Activated CD4-positive, alpha-beta T cell treated with anti-CD3 and anti-CD28 coated beads for 36 hours (primary cell): ENCODE data around the gene POM121L12. TPM values are rescaled to one million over a fixed set of nuclear protein-coding genes. Genes with fewer than 3 reads are reported as not detected.

Experiments used
- ATAC-seq: fragments of 200-7000 bp; cut with Tn5 transposase; one replicate; pipeline ENCODE4 v1.10.0; 2021; ENCODE audit warnings: mild to moderate bottlenecking, moderate library complexity
- CTCF ChIA-PET: fragments of 350-600 bp; sonication (Branson Sonifier 250); formaldehyde crosslinking; loops from one replicate; lab custom pipeline; 2021; ENCODE audit warnings: antibody characterized with exemption; lab: Charles Lee
- POLR2A ChIA-PET: fragments of 350-600 bp; sonication (Branson Sonifier 250); formaldehyde crosslinking; loops from one replicate; lab custom pipeline; 2021; ENCODE audit warnings: antibody characterized with exemption, inconsistent platforms; lab: Charles Lee
- DNase-seq: peaks from one replicate; pipeline ENCODE4 v3.0.0-alpha.2; 2020
- H3K27ac Mint-ChIP-seq: one replicate; pipeline ENCODE4 v1.8.0; 2021; ENCODE audit warnings: mixed read lengths
- H3K27me3 Mint-ChIP-seq: one replicate; pipeline ENCODE4 v1.8.0; 2021; ENCODE audit warnings: mixed read lengths
- H3K36me3 Mint-ChIP-seq: one replicate; pipeline ENCODE4 v1.8.0; 2021; ENCODE audit warnings: low read depth, mixed read lengths
- H3K4me1 Mint-ChIP-seq: one replicate; pipeline ENCODE4 v1.8.0; 2021; ENCODE audit warnings: mixed read lengths
- H3K4me3 Mint-ChIP-seq: one replicate; pipeline ENCODE4 v1.8.0; 2021; ENCODE audit warnings: mild to moderate bottlenecking, moderate library complexity, mixed read lengths
- H3K9me3 Mint-ChIP-seq: one replicate; pipeline ENCODE4 v1.8.0; 2021; ENCODE audit warnings: low read depth, mixed read lengths
- intact Hi-C, 2 experiments: fragments of 100-400 bp; cut with DNase I in 1 of 2; cut with micrococcal nuclease in 1 of 2; formaldehyde crosslinking; loops; one replicate each; pipeline versions ENCODE4 v1.14.2 to v1.15.1; 2022 to 2024; cut with DNase I, micrococcal nuclease
- total RNA-seq, 2 experiments: library from RNA; stranded (reverse); gene quantifications; one replicate each; pipeline ENCODE4 v1.2.3, GENCODE V29; 2021

The POM121L12 gene
- total RNA-seq, result not detected

DNA sequence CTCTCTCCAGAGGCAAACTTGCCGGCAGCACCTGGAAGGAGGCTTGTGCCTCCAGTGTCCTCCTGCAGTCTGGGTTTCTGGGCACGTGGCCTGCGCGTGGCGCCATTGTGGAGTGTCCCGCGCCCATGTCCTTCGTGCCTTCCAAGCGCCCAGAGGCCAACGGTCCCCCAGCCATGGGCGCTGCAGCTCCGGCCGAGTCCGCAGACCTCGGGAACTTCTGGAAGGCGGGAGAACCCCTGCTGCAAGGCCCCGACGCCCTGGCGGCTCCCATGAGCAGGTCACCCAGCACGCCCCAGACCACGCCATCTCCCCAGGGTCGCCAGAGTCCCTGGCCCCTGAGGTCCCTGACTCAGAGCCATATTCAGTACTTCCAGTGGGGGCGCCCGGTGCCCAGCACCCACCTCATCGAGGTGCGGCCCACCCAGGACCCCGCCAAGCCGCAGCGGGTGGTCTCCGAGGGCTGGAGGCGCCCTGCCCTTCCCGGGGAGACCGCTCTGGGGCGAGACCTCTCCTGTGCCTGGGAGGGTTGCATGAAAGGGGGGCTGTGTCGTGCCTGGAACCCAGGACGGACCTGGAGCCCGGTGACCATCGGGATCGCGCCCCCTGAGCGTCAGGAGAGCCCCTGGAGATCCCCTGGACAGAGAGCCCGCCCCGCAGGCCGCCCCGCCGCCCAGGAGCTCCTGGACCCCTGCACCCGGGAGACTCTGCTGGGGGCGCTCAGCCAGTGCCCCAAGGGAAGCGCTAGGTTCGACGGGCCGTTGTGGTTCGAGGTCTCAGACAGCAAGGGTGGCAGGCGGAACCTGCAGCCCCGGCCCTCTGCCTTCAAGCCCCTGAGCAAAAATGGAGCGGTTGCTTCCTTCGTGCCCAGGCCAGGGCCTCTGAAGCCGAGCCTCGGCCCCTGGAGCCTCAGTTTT, at the start of gene POM121L12:
Gene POM121L12 (plus strand): TSS at position 135 of the 914 bp plus-strand sequence. CDS start 39 bp downstream, at position 174.
- H3K4me1 Mint-ChIP-seq, result no peaks in the 10 kb centered on the region
- ChIA-PET POLR2A (no interaction called here), CTCF (interaction anchor here (0.7 kb wide), 1 partner anchor 39 kb away, joined by 5 read pairs; no protein-coding TSS in a partner anchor)
- intact Hi-C loops, result no loop called here
- ATAC-seq (no peak), DNase-seq (no peak)
- H3K9me3 Mint-ChIP-seq, result peaks cover 20% of the 10 kb centered on the region
- no peak within 1 kb of the TSS for H3K4me3 Mint-ChIP-seq
- H3K27ac Mint-ChIP-seq, result no peak within 1 kb of the TSS
- H3K27me3 Mint-ChIP-seq, result no peaks in the 10 kb centered on the region
- H3K36me3 Mint-ChIP-seq, result no peaks in the 10 kb centered on the region

DNA sequence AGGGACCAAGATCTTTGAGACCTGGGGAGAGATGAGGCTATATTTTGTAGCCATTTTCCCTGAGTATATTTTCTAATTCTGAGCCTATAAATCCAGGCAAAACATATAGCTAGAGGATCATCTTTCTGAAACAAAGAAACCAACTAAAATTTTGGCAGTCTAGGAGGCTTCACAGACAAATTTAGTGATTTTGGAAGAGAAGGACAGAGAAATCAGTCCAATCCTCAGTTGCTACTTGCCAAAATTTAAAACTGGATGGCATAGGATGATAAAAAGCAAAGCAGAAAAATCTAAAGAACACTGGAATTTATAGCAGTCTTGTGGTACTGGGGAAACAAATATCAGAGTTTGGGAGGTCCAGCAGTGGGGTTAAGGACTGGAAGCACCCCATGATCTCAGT, 43.4 kb upstream of the POM121L12 start:
- DNase-seq (no peak), ATAC-seq (no peak)
- Mint-ChIP-seq H3K4me1 (no peaks in the 10 kb centered on the region), H3K4me3 (no peak overlapping the region), H3K9me3 (peaks cover 26% of the 10 kb centered on the region), H3K27ac (no peak overlapping the region), H3K27me3 (no peaks in the 10 kb centered on the region), H3K36me3 (peaks cover 1% of the 10 kb centered on the region)
- CTCF ChIA-PET, result interaction anchor here (0.6 kb wide), 1 partner anchor 711 kb away, joined by 3 read pairs; no protein-coding TSS in a partner anchor
- intact Hi-C loops, result no loop called here
- POLR2A ChIA-PET, result no interaction called here

DNA sequence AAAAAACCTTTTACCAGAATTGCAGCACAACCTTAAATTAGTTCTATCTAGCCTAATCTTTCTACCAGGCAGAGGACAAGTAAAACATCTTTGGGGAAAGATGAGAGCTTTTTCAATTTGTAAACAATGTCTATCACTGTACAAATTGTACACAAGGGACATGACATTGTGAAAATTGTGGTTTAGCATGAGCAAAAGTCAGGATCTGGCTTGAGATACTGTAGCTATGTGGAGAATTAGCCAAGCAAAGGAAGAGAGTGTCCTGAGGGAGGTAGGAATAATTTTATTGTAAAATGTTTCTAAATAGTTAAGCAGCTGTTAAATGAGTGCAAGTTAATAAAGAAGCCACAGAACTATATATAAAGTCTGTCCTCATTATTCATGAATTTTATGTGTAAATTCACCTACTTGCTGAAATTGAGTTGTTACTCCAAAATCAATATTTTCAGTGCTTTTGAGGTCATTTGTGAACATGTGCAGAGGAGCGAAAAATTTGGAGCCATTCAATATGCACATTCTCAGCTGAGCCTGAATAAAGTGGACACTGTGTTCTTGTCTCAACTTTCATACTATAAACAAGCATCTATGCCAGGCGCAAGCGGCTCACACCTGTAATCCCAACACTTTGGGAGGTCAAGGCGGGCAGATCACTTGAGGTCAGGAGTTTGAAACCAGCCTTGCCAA, 42.8 kb upstream of the POM121L12 start:
- POLR2A ChIA-PET, result no interaction called here
- CTCF ChIA-PET, result no interaction called here
- Mint-ChIP-seq H3K36me3 (peaks cover 1% of the 10 kb centered on the region), H3K27me3 (no peaks in the 10 kb centered on the region), H3K27ac (no peak overlapping the region), H3K4me3 (no peak overlapping the region), H3K4me1 (no peaks in the 10 kb centered on the region), H3K9me3 (peaks cover 29% of the 10 kb centered on the region)
- intact Hi-C loops, result no loop called here
- DNase-seq (no peak), ATAC-seq (no peak)

DNA sequence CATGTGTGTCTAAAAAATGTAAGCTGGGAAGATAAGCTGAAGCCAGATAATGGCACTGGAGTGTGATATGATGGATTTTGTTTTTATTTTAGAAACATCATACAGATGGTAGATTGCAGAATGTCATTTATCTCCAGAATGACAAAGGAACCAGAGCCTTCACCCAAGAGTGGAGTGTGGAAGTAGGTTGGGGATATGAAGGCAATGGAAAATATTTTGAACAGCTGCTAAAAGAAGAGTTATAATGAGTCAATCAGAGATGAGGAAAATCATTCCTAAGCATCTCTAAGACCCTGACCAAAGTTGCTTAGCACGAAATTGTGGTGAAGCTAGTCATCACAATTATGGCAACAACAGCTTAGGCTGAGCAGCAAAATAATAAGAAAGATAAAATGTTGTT, 39.8 kb upstream of the POM121L12 start:
- H3K4me3 Mint-ChIP-seq, result no peak overlapping the region
- H3K27me3 Mint-ChIP-seq, result no peaks in the 10 kb centered on the region
- intact Hi-C loops, result loop anchor here in 1 of 2 experiments (1.0 kb wide), 1 partner anchor 22 kb away; no protein-coding TSS in a partner anchor
- no peaks in the 10 kb centered on the region for H3K4me1 Mint-ChIP-seq
- H3K36me3 Mint-ChIP-seq, result peaks cover 1% of the 10 kb centered on the region
- POLR2A ChIA-PET, result no interaction called here
- H3K27ac Mint-ChIP-seq, result no peak overlapping the region
- no peak for ATAC-seq
- CTCF ChIA-PET, result no interaction called here
- H3K9me3 Mint-ChIP-seq, result peaks cover 25% of the 10 kb centered on the region
- no peak for DNase-seq

DNA sequence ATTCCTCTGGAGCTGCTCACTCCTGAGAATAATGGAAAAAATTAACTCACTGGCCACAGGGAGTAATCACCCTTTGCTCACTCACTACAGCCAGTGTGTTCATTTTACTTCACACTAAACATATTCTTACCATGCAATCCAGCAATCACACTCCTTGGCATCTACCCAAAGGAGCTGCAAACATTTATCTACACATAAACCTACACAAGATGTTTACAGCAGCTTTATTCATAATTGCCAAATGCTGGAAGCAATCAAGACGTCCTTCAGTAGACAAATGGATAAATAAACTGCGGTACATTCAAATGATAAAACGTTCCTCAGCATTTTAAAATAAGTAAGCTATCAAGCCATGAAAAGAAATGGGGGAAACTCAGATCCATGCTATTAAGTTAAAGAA, 34.2 kb upstream of the POM121L12 start:
- ATAC-seq (no peak), DNase-seq (no peak)
- Mint-ChIP-seq H3K36me3 (no peaks in the 10 kb centered on the region), H3K27me3 (no peaks in the 10 kb centered on the region), H3K4me3 (no peak overlapping the region), H3K9me3 (peaks cover 14% of the 10 kb centered on the region), H3K4me1 (no peaks in the 10 kb centered on the region), H3K27ac (no peak overlapping the region)
- CTCF ChIA-PET, result no interaction called here
- intact Hi-C loops, result no loop called here
- POLR2A ChIA-PET, result no interaction called here

DNA sequence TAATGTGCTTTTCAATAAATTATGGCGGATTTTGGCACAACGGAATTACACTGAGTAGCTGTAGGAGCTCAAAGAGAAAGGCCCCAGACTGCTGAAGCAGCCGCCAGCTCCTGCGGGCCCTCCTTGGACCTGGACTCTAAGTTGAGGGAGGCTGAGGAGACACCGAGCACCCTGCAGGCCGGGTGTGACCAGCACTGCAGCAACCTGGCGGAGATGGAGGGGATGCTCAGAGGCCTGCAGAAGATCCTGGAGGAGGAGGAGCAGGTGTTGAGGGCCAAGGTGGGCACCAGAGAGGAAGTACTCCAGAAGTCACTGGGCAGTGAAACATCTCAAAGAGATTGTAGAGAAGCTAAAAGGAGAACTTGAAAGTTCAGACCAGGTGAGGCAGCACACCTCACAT, 33.0 kb upstream of the POM121L12 start:
- no peaks in the 10 kb centered on the region for H3K27me3 Mint-ChIP-seq

DNA sequence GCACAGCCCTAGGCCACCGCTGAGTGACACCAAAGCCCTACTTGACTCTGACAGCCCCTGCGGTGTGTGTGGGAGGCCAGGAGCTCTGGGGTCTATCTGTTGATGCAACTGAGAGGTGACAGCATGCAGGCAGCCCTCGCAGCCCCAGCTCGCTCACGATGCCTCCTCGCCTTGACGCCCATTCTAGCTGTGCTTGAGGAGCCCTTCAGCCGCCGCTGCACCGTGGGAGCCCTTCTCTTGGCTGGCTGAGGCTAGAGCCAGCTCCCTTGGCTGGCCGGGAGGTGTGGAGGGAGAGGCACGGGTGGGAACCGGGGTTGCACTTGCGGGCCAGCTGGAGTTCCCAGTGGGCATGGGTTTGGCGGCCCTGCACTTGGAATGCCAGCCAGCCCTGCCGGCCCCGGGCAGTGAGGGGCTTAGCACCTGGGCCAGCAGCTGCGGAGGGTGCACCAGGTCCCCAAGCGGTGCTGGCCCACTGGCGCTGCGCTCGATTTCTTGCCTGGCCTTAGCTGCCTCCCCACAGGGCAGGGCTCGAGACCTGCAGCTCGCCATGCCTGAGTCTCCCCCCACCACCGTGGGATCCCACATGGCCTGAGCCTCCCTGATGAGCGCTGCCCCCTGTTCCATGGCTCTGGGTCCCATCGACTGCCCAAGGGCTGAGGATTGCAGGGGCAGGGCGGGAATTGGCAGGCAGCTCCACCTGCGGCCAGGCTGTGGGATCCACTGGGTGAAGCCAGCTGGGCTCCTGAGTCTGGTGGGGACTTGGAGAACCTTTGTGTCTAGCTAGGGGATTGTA, 31.6 kb upstream of the POM121L12 start:
- H3K27me3 Mint-ChIP-seq, result no peaks in the 10 kb centered on the region
- DNase-seq, result no peak
- H3K9me3 Mint-ChIP-seq, result peaks cover 12% of the 10 kb centered on the region
- H3K4me3 Mint-ChIP-seq, result no peak overlapping the region
- ChIA-PET CTCF (no interaction called here), POLR2A (no interaction called here)
- H3K27ac Mint-ChIP-seq, result no peak overlapping the region
- ATAC-seq, result no peak
- no peaks in the 10 kb centered on the region for H3K4me1 Mint-ChIP-seq
- H3K36me3 Mint-ChIP-seq, result no peaks in the 10 kb centered on the region
- intact Hi-C loops, result no loop called here

More for the DNA sequence above, 33.0 kb upstream of the POM121L12 start:
- Mint-ChIP-seq H3K9me3 (peaks cover 15% of the 10 kb centered on the region), H3K36me3 (no peaks in the 10 kb centered on the region), H3K4me1 (no peaks in the 10 kb centered on the region), H3K4me3 (no peak overlapping the region), H3K27ac (no peak overlapping the region)
- DNase-seq, result no peak
- intact Hi-C loops, result no loop called here
- ChIA-PET CTCF (interaction anchor here (0.6 kb wide), 1 partner anchor 17 kb away, joined by 3 read pairs; no protein-coding TSS in a partner anchor), POLR2A (no interaction called here)
- ATAC-seq, result no peak

DNA sequence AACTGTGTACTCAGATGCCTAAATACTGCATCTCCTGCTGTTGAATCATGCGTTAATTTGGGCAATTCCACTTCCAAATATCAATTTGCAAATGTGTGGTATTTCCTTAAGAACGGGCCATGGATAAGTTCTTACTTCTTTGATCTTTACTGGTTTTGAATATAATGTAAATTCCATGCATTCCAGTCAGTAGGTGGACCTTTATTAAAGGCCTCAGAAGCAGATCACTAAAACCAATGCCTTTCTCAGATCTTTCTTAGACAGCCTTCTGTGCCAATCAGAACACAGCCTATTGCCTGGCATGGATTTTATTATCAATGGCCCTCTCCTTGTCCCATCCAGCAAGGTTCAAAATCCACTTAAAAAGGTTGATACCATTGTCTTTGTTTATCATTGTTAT, 21.5 kb upstream of the POM121L12 start:
- no peaks in the 10 kb centered on the region for H3K27me3 Mint-ChIP-seq
- no peaks in the 10 kb centered on the region for H3K4me1 Mint-ChIP-seq
- intact Hi-C loops, result no loop called here
- H3K36me3 Mint-ChIP-seq, result no peaks in the 10 kb centered on the region
- ChIA-PET POLR2A (no interaction called here), CTCF (no interaction called here)
- ATAC-seq, result no peak
- DNase-seq, result no peak
- H3K27ac Mint-ChIP-seq, result no peak overlapping the region
- H3K9me3 Mint-ChIP-seq, result peaks cover 23% of the 10 kb centered on the region
- no peak overlapping the region for H3K4me3 Mint-ChIP-seq

DNA sequence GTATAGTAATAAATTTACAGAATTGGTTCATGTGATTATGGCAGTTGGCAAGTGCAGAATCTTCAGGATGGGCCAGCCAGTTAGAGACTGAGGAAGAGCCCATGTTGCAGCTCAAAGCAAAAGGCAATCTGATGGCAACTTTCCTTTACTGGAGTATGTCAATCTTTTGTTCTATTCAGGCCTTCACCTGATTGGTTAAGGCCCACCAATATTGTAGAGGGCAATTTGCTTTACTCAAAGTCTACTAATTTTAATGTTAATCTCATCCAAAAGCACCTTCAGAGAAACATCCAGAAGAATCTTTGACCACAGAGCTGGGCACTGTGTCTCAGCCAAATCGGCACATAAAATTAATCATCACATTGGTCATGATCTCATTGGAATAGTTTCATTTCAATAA, 20.0 kb upstream of the POM121L12 start:
- Mint-ChIP-seq H3K27me3 (no peaks in the 10 kb centered on the region), H3K4me3 (no peak overlapping the region), H3K4me1 (no peaks in the 10 kb centered on the region), H3K9me3 (peaks cover 18% of the 10 kb centered on the region), H3K27ac (no peak overlapping the region), H3K36me3 (no peaks in the 10 kb centered on the region)
- DNase-seq (no peak), ATAC-seq (no peak)
- POLR2A ChIA-PET, result no interaction called here
- intact Hi-C loops, result no loop called here
- CTCF ChIA-PET, result no interaction called here

DNA sequence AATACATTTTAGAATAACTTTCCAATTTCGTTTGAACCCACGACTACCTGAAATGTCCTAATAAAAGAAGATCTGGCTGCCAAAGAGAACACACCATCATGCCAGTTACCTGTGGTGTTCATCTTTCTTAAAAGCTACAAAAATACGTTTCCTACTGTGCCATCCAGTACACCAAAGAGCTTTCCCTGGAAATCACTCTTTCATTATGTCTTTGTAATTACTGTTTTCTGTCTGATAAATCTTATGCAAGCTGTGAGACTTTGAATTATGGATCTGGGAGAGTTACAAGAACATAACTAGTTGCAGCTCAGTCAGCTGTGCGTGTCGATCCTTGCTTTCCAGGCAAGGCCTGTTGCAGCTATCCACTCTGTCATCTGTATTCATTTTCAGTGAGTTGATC, 12.5 kb upstream of the POM121L12 start:
- DNase-seq, result no peak
- H3K36me3 Mint-ChIP-seq, result no peaks in the 10 kb centered on the region
- H3K4me3 Mint-ChIP-seq, result no peak overlapping the region
- ChIA-PET POLR2A (no interaction called here), CTCF (no interaction called here)
- no peak for ATAC-seq
- no peaks in the 10 kb centered on the region for H3K4me1 Mint-ChIP-seq
- intact Hi-C loops, result no loop called here
- no peaks in the 10 kb centered on the region for H3K27me3 Mint-ChIP-seq
- H3K27ac Mint-ChIP-seq, result no peak overlapping the region
- peaks cover 5% of the 10 kb centered on the region for H3K9me3 Mint-ChIP-seq

DNA sequence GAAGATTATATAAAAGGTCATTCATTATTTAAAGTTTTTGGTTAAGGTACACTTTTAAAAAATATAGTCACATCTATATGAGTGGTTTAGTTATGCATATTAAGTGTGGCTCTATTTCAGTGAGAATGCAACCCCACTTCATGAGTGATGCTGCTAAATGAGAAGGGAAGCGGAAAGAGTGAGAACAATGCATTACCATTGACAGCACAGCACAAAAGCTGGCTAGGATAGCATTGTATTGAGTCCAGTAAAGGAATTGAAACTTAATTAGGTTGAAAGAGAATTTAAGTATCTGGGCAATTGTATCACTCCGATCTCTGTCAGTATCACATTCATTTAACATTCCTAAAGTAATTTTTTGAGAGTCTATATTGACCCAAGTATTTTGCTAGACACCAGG, 13.2 kb downstream of the POM121L12 start:
- H3K4me3 Mint-ChIP-seq, result no peak overlapping the region
- no peaks in the 10 kb centered on the region for H3K4me1 Mint-ChIP-seq
- peaks cover 9% of the 10 kb centered on the region for H3K9me3 Mint-ChIP-seq
- ATAC-seq, result no peak
- no peaks in the 10 kb centered on the region for H3K27me3 Mint-ChIP-seq
- CTCF ChIA-PET, result no interaction called here
- H3K36me3 Mint-ChIP-seq, result no peaks in the 10 kb centered on the region
- POLR2A ChIA-PET, result no interaction called here
- no peak overlapping the region for H3K27ac Mint-ChIP-seq
- DNase-seq, result no peak
- intact Hi-C loops, result no loop called here
